Left kidney (tissue), 2 donors: ENCODE results near the gene ADAM12. TPM values are rescaled to one million over a fixed set of nuclear protein-coding genes. Genes with fewer than 3 reads are reported as not detected.

Experiments
- DNase-seq: peaks from one replicate; pipeline ENCODE4 v3.0.0-alpha.2; 2013
- polyA plus RNA-seq: library from polyadenylated mRNA; unstranded; fragments of 120-200 nt; gene quantifications from one replicate; pipeline ENCODE4 v1.2.1, GENCODE V29; 2013; ENCODE audit not compliant: insufficient read length

The ADAM12 gene
- polyA plus RNA-seq, 1 donor, result 26.4 TPM

- no peak for DNase-seq
These were observed 72.6 kb downstream of the ADAM12 start for GRCh38 chr10:126315494-126316177.

GRCh38 chr10:126314863-126315493 lies 73.3 kb downstream of the ADAM12 start:
- DNase-seq, result no peak

GRCh38 chr10:126312167-126312566 lies 76.1 kb downstream of the ADAM12 start:
- no peak for DNase-seq

- no peak for DNase-seq
These were observed 78.9 kb downstream of the ADAM12 start for GRCh38 chr10:126309228-126309883.

- no peak for DNase-seq
These were observed 85.2 kb downstream of the ADAM12 start for GRCh38 chr10:126302826-126303665.

- no peak for DNase-seq
These were observed 85.9 kb downstream of the ADAM12 start for GRCh38 chr10:126302476-126302756.

- no peak for DNase-seq
These were observed 86.4 kb downstream of the ADAM12 start for GRCh38 chr10:126301701-126302475.

GRCh38 chr10:126294451-126294850 lies 93.8 kb downstream of the ADAM12 start:
- no peak for DNase-seq

GRCh38 chr10:126290232-126290631 lies 98.0 kb downstream of the ADAM12 start:
- DNase-seq, result no peak

- no peak for DNase-seq
These were observed 99.5 kb downstream of the ADAM12 start for GRCh38 chr10:126288547-126289493.

- DNase-seq, result no peak
These were observed 102.0 kb downstream of the ADAM12 start for GRCh38 chr10:126286256-126286780.

- no peak for DNase-seq
These were observed 105.0 kb downstream of the ADAM12 start for GRCh38 chr10:126283307-126283706.

GRCh38 chr10:126278851-126279250 lies 109.4 kb downstream of the ADAM12 start:
- no peak for DNase-seq

GRCh38 chr10:126277181-126277580 lies 111.1 kb downstream of the ADAM12 start:
- no peak for DNase-seq

GRCh38 chr10:126272526-126272925 lies 115.8 kb downstream of the ADAM12 start:
- DNase-seq, result no peak

GRCh38 chr10:126270111-126270510 lies 118.2 kb downstream of the ADAM12 start:
- DNase-seq, result no peak

GRCh38 chr10:126268013-126268920 lies 120.0 kb downstream of the ADAM12 start:
- no peak for DNase-seq

- DNase-seq, result no peak
These were observed 123.9 kb downstream of the ADAM12 start for GRCh38 chr10:126264102-126265018.
